LoVo (cell line): ENCODE data around the gene ANKH.
A peak's percentile ranks its signal among the peaks of the same experiment; 100 is the strongest.
"Not testable (repeated sequence)": the region's sequence is repeated elsewhere in the genome, so short reads cannot be mapped to it uniquely, and the experiment has no call there.

Experiments used
- DNase-seq: peaks from one replicate; pipeline ENCODE4 v3.0.0-alpha.2; 2016; ENCODE audit warnings: low spot score

The ANKH gene

DNA sequence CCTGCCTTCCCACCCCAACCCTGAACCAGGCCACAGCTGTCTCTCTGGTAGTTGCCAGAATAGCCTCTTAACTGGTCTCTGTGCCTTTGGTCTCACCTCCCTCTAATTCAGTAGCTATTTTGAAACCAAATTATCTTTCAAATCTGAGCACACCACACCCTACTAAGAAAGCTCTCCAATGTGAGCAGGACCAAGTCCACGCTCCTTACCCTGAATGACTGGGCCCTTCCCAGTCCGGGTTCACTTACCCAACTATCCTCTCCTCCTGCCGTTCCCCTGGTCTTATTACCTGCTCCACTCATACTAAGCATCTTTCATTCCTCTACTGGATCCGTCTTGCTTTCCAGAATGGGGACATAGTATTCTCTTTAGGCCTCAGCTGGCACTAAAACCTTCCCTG is 16.8 kb downstream of the ANKH start:
- DNase-seq = no peak

DNA sequence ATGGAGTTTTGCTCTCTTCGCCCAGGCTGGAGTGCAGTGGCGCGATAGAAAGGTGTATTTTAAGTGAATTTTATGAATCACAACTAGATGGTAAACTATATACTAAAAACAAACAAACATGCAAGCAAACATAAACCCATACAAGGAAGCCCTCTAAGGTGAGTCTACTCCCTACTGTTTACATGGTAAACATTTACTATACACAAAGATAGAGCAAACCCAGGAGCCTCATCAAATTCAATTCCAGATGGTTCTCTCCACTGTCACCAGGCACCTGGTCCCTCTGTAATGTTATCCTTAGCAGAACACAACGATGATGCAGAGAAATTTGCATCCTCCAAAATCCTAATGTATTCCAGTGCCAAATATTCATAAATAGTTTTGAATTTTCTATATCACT is 17.9 kb downstream of the ANKH start:
- DNase-seq = no peak

DNA sequence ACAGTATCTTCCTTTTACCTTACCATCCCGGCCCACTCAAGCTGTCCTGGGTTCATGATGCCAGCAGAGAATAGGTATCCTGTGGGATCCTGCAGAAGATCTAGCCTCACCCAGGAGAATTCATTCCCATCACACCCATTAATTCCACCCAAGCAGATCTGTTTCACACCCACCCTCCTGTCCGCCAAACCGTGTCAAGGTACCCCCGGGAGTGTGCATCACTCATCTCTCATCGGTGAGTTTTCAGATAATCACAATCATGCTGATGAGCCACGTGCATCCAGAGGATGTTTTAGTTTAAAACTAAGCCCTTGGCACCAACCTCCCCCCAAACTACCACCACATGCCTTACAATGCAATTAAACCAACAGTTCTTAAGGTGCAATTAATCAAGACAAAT is 18.8 kb downstream of the ANKH start:
- no peak for DNase-seq

DNA sequence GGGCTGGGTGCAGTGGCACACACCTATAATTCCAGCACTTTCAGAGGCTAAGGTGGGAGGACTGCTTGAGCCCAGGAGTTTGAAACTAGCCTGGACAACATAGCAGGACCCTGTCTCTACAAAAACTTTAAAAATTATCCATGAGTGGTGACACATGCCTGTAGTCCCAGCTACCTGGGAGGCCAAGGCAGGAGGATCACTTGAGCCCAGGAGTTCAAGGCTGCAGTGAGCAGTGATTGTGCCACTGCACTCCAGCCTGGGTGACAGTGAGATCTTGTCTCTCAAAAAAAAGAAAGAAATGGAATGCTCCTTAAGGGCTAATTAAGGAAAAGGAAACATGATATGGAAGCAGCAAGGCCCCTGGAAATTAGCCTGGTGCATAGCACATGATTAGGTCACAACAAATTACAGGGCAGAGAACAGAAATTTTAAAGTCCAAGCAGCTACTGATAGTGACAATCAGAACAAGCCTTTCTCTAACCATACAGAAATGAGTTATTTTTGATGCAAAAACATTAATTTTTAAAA is 19.5 kb downstream of the ANKH start:
- no peak for DNase-seq

DNA sequence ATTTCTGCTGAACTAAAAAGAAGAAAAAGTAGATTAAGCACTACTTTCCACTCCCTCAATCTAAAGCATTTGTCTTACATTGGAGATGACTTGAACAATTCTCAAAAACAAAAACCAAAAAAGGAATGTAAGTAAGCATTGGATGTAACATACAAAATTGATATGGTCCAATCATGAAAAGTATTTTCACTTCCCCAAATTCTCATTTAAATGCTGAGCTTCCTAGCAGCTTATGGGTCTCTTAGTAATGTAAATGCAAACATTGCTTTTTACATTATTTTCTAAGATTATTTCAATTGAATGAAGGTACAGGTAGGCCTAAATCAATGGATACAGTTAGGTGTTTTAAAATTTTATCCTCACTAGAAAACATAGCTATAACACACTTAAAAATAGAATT is 20.0 kb downstream of the ANKH start:
- no peak for DNase-seq

DNA sequence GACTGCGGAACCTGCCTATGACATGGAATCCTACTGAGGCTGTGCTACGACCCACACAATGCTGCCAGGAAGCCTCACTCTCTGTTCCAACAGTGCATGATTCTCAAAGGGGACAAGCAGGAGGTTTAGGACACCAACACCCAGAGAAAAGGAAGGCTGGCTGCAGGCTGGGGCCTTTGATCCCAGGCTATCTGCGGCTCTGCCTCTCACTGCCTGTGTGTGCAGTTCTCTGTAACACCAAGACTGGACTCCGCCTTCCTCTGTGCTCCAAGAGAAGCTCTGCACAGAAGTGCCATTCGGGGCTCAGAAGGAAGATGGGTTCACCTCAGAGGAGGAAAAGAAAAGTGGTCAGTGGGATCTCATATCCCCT is 20.5 kb downstream of the ANKH start:
- no peak for DNase-seq

DNA sequence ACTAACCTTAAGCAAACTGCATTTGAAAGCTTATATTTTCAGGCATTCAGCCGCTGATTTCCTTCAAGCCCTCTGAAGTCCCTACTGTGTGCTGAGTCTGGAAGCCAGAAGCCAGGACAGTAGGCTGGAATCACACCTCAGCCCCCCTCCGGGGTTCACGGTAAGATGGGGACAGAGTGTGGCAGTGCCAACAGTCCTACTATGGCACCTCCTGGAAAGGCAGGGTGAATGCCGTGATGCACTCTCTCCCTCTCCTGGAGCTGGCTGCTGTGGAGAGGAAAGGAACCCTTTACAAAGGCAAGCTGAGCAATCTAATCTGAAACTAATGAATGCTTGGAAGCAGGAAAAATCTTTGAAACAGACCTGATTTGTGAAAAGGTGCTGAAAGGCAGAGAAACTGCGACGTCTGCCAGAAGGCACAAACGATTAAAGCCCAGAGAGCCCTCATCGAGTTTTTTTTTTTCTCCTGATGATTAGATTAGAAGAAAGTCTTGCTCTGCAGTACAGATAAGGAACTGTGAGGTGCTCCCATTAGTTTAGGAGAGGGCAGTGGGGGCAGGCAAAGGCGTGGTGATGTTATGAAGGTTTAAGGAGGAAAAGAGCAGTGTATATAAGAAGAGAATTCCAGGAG is 21.0 kb downstream of the ANKH start:
- no peak for DNase-seq

DNA sequence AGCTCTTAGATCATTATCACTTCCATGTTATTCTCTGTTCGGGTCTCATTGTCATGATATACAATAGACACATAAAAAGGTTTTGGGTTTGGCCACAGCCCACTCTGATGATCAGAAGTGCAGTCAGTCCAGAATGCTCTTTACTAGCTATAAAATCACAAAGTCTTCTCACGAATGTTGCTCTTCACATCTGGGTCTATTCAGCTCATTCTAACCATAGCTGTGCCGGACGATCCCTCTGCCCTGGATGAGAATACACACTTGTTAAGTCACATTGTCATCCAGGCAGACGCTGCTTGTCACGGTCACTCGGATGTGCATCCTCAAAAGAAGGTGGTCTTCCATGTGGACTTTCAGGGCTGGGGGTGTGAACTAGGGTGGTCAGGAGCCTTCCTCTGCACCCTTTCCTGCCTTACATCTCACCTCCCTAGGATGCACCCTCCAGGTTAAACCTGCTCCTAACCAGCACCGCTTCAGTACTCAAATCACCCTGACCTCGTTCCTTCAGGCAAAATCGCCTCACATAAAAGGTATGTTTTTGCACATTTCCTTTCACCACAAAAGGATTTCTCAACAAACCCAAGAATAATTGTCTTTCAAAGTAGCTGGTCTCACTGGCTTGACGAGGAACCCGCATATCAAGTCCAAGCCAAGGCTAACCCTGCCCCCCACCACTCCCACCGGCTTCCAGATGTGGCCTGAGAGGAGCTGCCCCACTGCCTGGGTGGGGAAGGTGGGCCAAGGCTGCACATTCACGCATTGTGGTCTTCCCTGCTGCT is 21.9 kb downstream of the ANKH start:
- DNase-seq = no peak

DNA sequence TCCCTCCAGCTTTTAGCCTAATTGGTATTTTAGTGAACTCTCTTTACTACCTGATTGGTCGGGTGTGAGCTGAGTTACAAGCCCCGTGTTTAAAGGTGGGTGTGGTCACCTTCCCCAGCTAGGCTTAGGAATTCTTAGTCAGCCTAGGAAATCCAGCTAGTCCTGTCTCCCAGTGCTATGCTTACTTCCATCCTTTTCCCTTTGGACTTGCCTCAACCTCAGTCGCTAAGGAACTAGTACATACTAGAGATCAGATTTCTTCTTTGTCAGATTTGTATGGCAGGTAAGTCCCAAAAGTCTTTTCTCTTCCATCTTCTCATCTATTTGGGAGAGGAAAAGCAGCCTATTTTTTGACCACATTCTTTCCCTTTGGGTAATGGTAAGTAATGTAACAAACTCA is 22.6 kb downstream of the ANKH start:
- DNase-seq = not testable (repeated sequence)

DNA sequence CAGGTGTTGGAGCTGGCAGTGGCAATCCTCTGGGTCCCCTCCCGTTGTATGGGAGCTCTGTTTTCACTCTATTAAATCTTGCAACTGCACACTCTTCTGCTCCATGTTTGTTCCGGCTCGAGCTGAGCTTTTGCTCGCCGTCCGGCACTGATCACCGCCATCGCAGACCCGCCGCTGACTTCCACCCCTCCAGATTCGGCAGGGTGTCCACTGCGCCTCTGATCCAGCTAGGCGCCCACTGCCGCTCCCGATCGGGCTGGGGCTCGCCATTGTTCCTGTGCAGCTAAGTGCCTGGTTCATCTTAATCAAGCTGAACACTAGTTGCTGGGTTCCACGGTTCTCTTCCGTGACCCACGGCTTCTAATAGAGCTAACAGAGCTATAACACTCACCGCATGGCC is 23.2 kb downstream of the ANKH start:
- no peak for DNase-seq

DNA sequence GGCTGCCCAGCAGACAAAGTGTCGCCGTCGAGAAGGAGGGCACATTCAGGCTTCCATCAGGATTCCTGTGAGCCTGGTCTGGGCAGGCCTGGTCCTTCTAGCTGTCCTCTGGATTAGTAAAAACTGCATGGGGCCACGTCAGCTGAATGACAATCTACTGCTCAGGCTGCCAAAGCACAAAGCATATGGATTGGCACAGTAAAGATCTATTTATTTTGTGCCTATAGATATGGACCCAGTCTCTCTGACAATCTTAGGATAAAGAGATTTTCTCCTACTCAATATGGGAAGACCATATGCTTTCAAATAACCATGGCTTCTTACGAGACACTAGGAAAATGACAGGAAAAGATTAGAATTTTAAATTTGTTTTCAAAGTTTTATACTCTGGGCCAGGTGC is 24.1 kb downstream of the ANKH start:
- DNase-seq = no peak

DNA sequence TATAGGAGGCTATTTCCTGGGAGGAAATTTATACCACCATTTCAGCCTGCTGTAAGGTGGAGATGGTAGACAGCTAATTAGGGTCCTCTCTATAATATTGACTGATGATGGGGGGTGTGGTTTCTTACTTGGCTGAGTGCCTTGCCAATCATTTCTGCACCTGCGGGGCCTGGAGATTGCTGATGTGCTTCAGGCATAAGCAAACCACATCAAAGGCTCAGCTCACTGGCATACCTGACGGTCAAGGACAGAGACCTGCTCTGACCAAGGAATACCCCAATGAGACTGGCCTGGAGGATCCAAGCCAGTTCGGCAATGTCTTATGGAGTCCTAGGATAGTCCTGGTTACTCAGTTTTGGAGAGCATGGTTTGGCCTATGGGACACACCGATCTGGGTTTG is 29.5 kb downstream of the ANKH start:
- DNase-seq = no peak

DNA sequence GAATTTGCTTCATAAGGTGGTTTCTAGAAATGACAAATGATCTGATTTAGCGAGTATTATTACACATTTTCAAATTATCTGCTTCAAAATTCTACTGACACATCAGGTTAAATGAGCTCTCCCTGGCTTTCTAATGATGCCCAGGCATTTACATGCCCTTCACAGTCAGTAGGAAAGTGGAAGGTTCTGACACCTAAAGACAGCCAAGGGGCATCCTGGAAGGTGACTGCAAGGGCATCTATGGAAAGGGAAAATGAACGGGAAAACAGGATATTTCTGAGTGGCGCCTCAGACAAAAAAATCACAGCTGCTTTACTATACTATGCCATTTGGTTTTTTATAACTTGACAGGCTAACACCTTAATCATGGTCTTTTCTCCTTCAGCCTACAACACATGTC is 31.0 kb downstream of the ANKH start:
- DNase-seq = no peak

DNA sequence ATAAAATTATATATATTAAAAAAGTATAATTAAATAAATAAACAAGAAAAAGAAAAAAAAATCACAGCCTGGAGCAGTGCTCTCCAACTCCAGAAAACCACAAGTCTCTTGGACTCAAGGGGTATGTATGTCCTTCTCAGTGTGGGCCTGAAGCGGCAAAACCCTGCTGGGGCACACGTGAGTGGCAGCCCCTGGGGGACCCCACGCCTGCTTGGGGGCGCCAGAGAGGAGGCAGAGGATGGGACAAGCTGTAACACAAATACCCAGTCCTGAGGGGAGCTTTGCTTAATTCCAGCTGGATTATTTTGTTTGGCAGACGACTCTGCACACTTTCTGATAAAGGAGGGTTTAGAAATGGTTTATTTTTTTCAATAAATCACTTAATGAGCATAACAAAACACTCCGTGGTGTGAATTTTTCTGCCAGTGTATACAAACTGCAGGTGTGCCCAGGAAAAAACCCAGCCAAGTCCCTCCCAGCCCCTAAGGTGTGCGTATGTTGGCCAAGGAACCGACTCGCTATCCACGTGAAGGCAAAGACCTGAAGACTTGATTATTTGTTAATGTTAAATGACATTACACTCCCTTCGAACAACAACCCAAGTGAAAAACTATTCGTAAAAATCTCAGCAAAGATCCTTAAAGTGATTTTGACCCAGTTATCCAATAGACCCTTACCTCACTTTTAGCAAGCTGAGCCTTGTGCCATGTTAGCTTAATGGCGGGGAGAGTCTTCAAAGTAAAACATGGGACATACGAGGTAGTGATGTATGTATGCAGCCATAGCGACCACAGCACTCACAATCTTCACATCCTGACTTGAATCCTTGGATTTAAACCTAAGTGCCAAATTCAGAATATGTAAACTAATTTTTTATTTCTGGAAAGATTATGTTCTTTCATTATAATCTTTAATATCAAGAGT is 32.9 kb downstream of the ANKH start:
- DNase-seq = no peak

DNA sequence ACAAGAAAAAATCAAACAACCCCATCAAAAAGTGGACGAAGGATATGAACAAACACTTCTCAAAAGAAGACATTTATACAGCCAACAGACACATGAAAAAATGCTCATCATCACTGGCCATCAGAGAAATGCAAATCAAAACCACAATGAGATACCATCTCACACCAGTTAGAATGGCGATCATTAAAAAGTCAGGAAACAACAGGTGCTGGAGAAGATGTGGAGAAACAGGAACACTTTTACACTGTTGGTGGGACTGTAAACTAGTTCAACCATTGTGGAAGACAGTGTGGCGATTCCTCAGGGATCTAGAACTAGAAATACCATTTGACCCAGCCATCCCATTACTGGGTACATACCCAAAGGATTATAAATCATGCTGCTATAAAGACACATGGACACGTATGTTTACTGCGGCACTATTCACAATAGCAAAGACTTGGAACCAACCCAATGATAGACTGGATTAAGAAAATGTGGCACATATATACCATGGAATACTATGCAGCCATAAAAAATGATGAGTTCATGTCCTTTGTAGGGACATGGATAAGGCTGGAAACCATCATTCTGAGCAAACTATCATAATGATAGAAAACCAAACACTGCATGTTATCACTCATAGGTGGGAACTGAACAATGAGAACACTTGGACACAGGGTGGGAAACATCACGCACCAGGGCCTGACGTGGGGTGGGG is 34.0 kb downstream of the ANKH start:
- not testable (repeated sequence) for DNase-seq

DNA sequence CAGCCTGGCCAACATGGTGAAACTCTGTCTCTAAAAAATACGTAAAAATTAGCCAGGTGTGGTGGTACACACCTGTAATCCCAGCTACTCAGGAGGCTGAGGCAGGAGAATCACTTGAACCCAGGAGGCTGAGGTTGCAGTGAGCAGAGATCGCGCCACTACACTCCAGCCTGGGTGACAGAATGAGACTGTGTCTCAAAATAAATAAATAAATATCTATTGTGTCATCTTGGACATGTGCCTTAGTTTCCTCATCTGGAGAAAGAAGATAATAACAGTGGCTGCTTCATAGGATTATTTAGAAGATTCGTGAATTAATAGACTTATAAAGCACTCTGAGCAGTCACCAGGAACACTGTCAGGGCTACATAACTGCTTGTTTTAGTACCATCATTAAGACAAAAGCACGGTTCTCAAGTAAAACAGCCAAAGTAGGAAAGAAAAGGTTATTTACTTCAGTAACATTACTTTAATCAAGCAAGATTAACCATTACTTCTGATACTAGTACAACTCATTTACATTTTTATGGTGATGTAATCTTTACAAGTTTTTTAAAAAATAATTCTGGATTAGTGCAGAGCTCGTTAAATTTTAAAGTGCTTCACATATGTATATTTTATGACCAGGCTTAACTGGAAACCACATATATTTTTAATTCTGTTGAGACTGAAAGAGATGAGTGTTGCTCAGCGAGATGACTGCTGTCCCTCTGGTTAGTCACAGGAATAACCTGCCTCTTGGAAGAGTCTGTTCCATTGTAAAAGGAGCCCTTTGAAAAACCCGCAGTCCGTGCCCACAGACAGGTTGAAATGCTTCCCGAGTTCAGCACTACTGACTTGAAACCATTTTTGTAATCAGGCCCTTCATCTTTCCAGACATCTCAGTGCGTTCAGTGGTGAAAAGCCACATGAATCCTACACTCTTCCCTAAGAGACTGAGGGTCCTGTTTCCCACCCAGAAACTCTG is 36.7 kb downstream of the ANKH start:
- peak; percentile 24 for DNase-seq

DNA sequence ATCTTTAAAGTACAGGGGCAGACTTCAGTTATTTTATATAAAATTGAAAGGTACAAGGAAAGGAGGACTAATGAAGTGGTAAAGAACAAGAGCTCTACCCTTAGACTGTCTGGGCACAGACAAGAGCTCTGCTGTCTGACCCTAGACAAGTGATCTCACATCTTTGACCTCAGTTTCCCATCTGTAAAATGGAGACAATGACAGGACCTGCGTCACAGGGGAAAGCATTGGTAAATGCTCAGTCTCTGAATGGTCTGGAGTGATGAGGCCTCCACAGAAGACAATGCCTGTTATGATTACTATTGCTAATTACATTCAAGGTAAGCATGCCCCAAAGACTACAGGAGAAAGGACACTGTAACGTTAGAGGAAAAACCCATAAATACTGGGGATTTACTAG is 37.5 kb downstream of the ANKH start:
- no peak for DNase-seq

DNA sequence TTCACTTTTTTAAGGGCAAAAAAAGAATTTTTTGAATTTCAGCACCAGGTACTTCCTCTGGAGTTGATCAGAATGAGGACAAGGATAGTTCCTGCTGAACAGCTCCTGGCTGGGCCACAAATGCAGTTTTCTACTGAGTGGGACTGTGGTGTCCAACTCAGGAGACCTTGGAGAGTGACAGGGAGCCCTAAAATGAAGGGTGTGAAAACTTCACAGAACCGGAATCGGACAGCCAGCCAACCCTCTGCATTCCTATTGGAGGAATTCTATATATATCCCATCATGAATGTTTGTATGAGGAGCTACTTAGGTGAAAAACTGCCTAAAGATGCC is 40.6 kb downstream of the ANKH start:
- no peak for DNase-seq

DNA sequence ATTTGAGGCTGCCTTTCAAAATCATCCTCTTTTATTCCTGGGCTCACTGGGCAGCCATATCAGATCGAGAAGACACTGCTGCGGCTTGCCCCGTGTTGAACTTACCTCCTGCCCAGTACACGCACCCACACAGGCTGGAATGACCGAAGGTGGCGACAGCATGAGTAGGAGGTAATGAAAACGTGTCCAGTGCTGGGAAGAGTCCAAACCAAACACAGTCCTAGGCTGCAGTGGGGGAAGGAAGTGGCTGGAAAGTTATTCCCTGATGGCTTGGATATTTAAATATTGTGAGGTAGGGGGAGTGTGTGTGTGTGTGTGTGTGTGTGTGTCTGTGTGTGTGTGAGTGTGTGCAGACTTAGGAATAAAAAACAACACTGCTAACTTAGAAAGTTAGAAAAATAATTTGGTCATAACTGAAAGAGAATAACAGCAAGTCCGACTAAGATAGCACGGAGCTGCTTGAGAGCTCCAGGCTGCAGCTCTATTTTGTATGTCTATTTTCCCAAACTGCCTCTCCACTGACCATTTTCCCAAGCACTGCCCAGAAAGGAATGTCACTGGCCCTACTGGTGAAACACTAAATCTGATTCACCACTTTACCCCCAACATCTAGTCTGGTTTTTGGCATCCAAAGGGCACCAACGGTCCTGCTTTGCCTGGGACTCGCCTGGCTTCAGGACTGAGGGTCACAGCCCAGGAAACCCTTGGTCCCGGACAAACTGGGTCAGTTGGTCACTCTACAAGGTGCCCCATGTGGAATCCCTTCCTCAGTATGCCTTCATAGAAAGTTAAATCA is 41.2 kb downstream of the ANKH start:
- DNase-seq = no peak

DNA sequence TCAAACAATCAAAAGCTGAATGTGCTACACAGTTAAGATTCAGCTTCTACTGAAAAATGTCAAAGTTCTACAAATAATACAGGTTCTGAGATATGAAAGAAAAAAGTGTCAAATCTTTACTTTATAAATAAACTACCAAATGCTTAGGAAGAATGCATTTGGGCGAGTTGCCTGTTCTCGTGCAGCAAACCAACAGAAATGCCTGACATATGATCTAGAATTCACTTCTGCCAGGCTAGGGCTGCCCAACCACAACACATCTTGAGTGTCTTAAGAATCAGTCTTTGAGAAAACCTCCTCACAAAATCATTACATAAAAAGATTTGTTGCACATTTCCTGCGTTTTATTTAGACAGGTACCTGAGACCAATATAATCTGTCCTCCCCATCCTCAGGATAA is 42.2 kb downstream of the ANKH start:
- DNase-seq = no peak
